ENCODE results near the gene NME4.
"Not testable (repeated sequence)": the region's sequence is repeated elsewhere in the genome, so short reads cannot be mapped to it uniquely, and the experiment has no call there.

The NME4 gene

GRCh38 chr16:381012-381788 lies 15.8 kb upstream of the NME4 start:
- Histone ChIP-seq H3K4me3 (IDR thresholded peaks at IDR 0.05; ENCODE audit: insufficient read depth, low read depth, low read length) (no peak overlapping the region), H2AFZ (ENCODE audit: low read depth) (peak overlapping the region; percentile 45), H3K4me1 (ENCODE audit: low read depth, poor library complexity, severe bottlenecking) (peaks cover 22% of the 10 kb centered on the region), H3K36me3 (ENCODE audit: insufficient read depth) (no peaks in the 10 kb centered on the region), H3K4me2 (peak overlapping the region; percentile 83), H3K27me3 (ENCODE audit: insufficient read depth, low read depth) (no peaks in the 10 kb centered on the region), H3K79me2 (ENCODE audit: insufficient read depth, low read depth) (no peaks in the 10 kb centered on the region; the same call in 1 of the 2 replicates), H4K20me1 (ENCODE audit: insufficient read depth) (no peaks in the 10 kb centered on the region), H3K27ac (no peak overlapping the region), H3K9ac (peak overlapping the region; percentile 43; the same call in 1 of the 2 replicates)
- no peak for TF ChIP-seq CTCF (conservative IDR thresholded peaks at IDR 0.05; ENCODE audit: low read depth, low read length)

- no peak within 1 kb of the TSS for H3K27ac ChIP-seq
- H3K4me1 ChIP-seq (ENCODE audit: low read depth, poor library complexity, severe bottlenecking) = peaks cover 30% of the 10 kb centered on the region
- peak within 1 kb of the TSS; percentile 78 for H2AFZ ChIP-seq (ENCODE audit: low read depth)
- no peaks in the 10 kb centered on the region; the same call in 1 of the 2 replicates for H3K79me2 ChIP-seq (ENCODE audit: insufficient read depth, low read depth)
- no peaks in the 10 kb centered on the region for H4K20me1 ChIP-seq (ENCODE audit: insufficient read depth)
- TF ChIP-seq CTCF (conservative IDR thresholded peaks at IDR 0.05; ENCODE audit: low read depth, low read length) = no peak
- peak within 1 kb of the TSS; percentile 56 for H3K9ac ChIP-seq
- no peak within 1 kb of the TSS for H3K4me3 ChIP-seq (IDR thresholded peaks at IDR 0.05; ENCODE audit: insufficient read depth, low read depth, low read length)
- no peaks in the 10 kb centered on the region for H3K36me3 ChIP-seq (ENCODE audit: insufficient read depth)
- H3K27me3 ChIP-seq (ENCODE audit: insufficient read depth, low read depth) = no peaks in the 10 kb centered on the region
- H3K4me2 ChIP-seq = peak within 1 kb of the TSS; percentile 93
Measured at GRCh38 chr16:381789-382717, 14.9 kb upstream of the NME4 start, which contains the start of gene PGAP6. TSS of gene PGAP6 (minus strand) at chr16:381978. CDS start at chr16:381821, 157 bp downstream.

GRCh38 chr16:383326-384051 lies 13.5 kb upstream of the NME4 start:
- Histone ChIP-seq H3K9ac (no peak overlapping the region), H3K4me2 (no peak overlapping the region), H3K79me2 (ENCODE audit: insufficient read depth, low read depth) (no peaks in the 10 kb centered on the region; the same call in 1 of the 2 replicates), H3K27me3 (ENCODE audit: insufficient read depth, low read depth) (no peaks in the 10 kb centered on the region), H4K20me1 (ENCODE audit: insufficient read depth) (no peaks in the 10 kb centered on the region), H3K36me3 (ENCODE audit: insufficient read depth) (no peaks in the 10 kb centered on the region), H3K4me3 (IDR thresholded peaks at IDR 0.05; ENCODE audit: insufficient read depth, low read depth, low read length) (no peak overlapping the region), H3K4me1 (ENCODE audit: low read depth, poor library complexity, severe bottlenecking) (peaks cover 31% of the 10 kb centered on the region), H3K27ac (no peak overlapping the region), H2AFZ (ENCODE audit: low read depth) (no peak overlapping the region)
- no peak for TF ChIP-seq CTCF (conservative IDR thresholded peaks at IDR 0.05; ENCODE audit: low read depth, low read length)

- Histone ChIP-seq H3K27me3 (ENCODE audit: insufficient read depth, low read depth) (no peaks in the 10 kb centered on the region), H3K79me2 (ENCODE audit: insufficient read depth, low read depth) (no peaks in the 10 kb centered on the region), H4K20me1 (ENCODE audit: insufficient read depth) (no peaks in the 10 kb centered on the region), H3K4me2 (peak overlapping the region; percentile 58), H3K4me1 (ENCODE audit: low read depth, poor library complexity, severe bottlenecking) (peaks cover 26% of the 10 kb centered on the region), H2AFZ (ENCODE audit: low read depth) (peak overlapping the region; percentile 10; the same call in 1 of the 2 replicates), H3K9ac (no peak overlapping the region), H3K4me3 (IDR thresholded peaks at IDR 0.05; ENCODE audit: insufficient read depth, low read depth, low read length) (no peak overlapping the region), H3K36me3 (ENCODE audit: insufficient read depth) (no peaks in the 10 kb centered on the region), H3K27ac (peak overlapping the region; percentile 28; the same call in 1 of the 2 replicates)
- TF ChIP-seq CTCF (conservative IDR thresholded peaks at IDR 0.05; ENCODE audit: low read depth, low read length) = no peak
Measured at GRCh38 chr16:386641-387156, 10.3 kb upstream of the NME4 start.

- H3K4me1 ChIP-seq (ENCODE audit: low read depth, poor library complexity, severe bottlenecking) = peaks cover 22% of the 10 kb centered on the region
- not testable (repeated sequence) for H3K79me2 ChIP-seq (ENCODE audit: insufficient read depth, low read depth); H3K27ac ChIP-seq; H3K27me3 ChIP-seq (ENCODE audit: insufficient read depth, low read depth); H4K20me1 ChIP-seq (ENCODE audit: insufficient read depth); H3K9ac ChIP-seq; H3K36me3 ChIP-seq (ENCODE audit: insufficient read depth); H3K4me3 ChIP-seq (IDR thresholded peaks at IDR 0.05; ENCODE audit: insufficient read depth, low read depth, low read length); H3K4me2 ChIP-seq; H2AFZ ChIP-seq (ENCODE audit: low read depth)
Measured at GRCh38 chr16:387761-388666, 9.0 kb upstream of the NME4 start.

All from KMS-11 (cell line).